Stimulated activated memory B cell treated with anti-CD40 and anti-IgM and Interleukin-4, amounts not matched to agents 10 μg/mL and 1 μg/mL and 100 μg/mL, for 72 hours (primary cell): ENCODE measurements around the gene UBR1.
"Not testable (repeated sequence)": the region's sequence is repeated elsewhere in the genome, so short reads cannot be mapped to it uniquely, and the experiment has no call there.

ENCODE experiments used
- ATAC-seq: fragments of 150-1000 bp; cut with Tn5 transposase; 2 replicates; pipeline ENCODE4 v1.10.0; 2021
- H3K27ac Mint-ChIP-seq: one replicate; pipeline ENCODE4 v1.8.0; 2022; ENCODE audit warnings: mild to moderate bottlenecking, mixed read lengths
- H3K27me3 Mint-ChIP-seq: one replicate; pipeline ENCODE4 v1.8.0; 2022; ENCODE audit warnings: mixed read lengths
- H3K36me3 Mint-ChIP-seq: one replicate; pipeline ENCODE4 v1.8.0; 2022; ENCODE audit warnings: mixed read lengths
- H3K4me1 Mint-ChIP-seq: one replicate; pipeline ENCODE4 v1.8.0; 2022; ENCODE audit warnings: mixed read lengths
- H3K4me3 Mint-ChIP-seq: one replicate; pipeline ENCODE4 v1.8.0; 2022; ENCODE audit warnings: mild to moderate bottlenecking, moderate library complexity, mixed read lengths
- H3K9me3 Mint-ChIP-seq: one replicate; pipeline ENCODE4 v1.8.0; 2022; ENCODE audit warnings: mixed read lengths

UBR1 gene

GRCh38 chr15:42986693-42987342 lies 119.0 kb downstream of the UBR1 start:
- no peaks in the 10 kb centered on the region for H3K9me3 Mint-ChIP-seq
- H3K4me1 Mint-ChIP-seq = no peaks in the 10 kb centered on the region
- H3K36me3 Mint-ChIP-seq = peaks cover 41% of the 10 kb centered on the region
- H3K27me3 Mint-ChIP-seq = no peaks in the 10 kb centered on the region
- no peak overlapping the region for H3K27ac Mint-ChIP-seq
- no peak overlapping the region for H3K4me3 Mint-ChIP-seq
- ATAC-seq = peak; percentile 43

- H3K27me3 Mint-ChIP-seq = no peaks in the 10 kb centered on the region
- H3K36me3 Mint-ChIP-seq = peaks cover 49% of the 10 kb centered on the region
- H3K4me1 Mint-ChIP-seq = no peaks in the 10 kb centered on the region
- no peaks in the 10 kb centered on the region for H3K9me3 Mint-ChIP-seq
- ATAC-seq = no peak
- H3K4me3 Mint-ChIP-seq = no peak overlapping the region
- no peak overlapping the region for H3K27ac Mint-ChIP-seq
These were observed 121.3 kb downstream of the UBR1 start for GRCh38 chr15:42984493-42985034.

- not testable (repeated sequence) for H3K4me1 Mint-ChIP-seq, H3K27me3 Mint-ChIP-seq, H3K9me3 Mint-ChIP-seq, ATAC-seq, H3K4me3 Mint-ChIP-seq, H3K27ac Mint-ChIP-seq
- peaks cover 70% of the 10 kb centered on the region for H3K36me3 Mint-ChIP-seq
These were observed 126.7 kb downstream of the UBR1 start for GRCh38 chr15:42979113-42979512.

- H3K27me3 Mint-ChIP-seq = no peaks in the 10 kb centered on the region
- peaks cover 85% of the 10 kb centered on the region for H3K36me3 Mint-ChIP-seq
- no peak overlapping the region for H3K4me3 Mint-ChIP-seq
- H3K4me1 Mint-ChIP-seq = no peaks in the 10 kb centered on the region
- no peak for ATAC-seq
- no peaks in the 10 kb centered on the region for H3K9me3 Mint-ChIP-seq
- no peak overlapping the region for H3K27ac Mint-ChIP-seq
These were observed 131.5 kb downstream of the UBR1 start for GRCh38 chr15:42974202-42974862.

- H3K27me3 Mint-ChIP-seq = no peaks in the 10 kb centered on the region
- H3K4me1 Mint-ChIP-seq = no peaks in the 10 kb centered on the region
- no peak overlapping the region for H3K4me3 Mint-ChIP-seq
- no peak overlapping the region for H3K27ac Mint-ChIP-seq
- H3K9me3 Mint-ChIP-seq = no peaks in the 10 kb centered on the region
- peaks cover 91% of the 10 kb centered on the region for H3K36me3 Mint-ChIP-seq
- no peak for ATAC-seq
These were observed 132.7 kb downstream of the UBR1 start for GRCh38 chr15:42973114-42973513.

GRCh38 chr15:42971830-42972229 lies 134.0 kb downstream of the UBR1 start:
- no peak for ATAC-seq
- Mint-ChIP-seq H3K4me3 (no peak overlapping the region), H3K4me1 (no peaks in the 10 kb centered on the region), H3K9me3 (no peaks in the 10 kb centered on the region), H3K36me3 (peaks cover 79% of the 10 kb centered on the region), H3K27me3 (no peaks in the 10 kb centered on the region), H3K27ac (no peak overlapping the region)

- Mint-ChIP-seq H3K27me3 (no peaks in the 10 kb centered on the region), H3K9me3 (no peaks in the 10 kb centered on the region), H3K36me3 (peaks cover 71% of the 10 kb centered on the region), H3K4me1 (peaks cover 7% of the 10 kb centered on the region), H3K27ac (no peak overlapping the region), H3K4me3 (no peak overlapping the region)
- ATAC-seq = no peak
These were observed 141.4 kb downstream of the UBR1 start for GRCh38 chr15:42964476-42964875.

GRCh38 chr15:42955518-42955917 lies 150.3 kb downstream of the UBR1 start:
- no peak for ATAC-seq
- H3K36me3 Mint-ChIP-seq = peaks cover 81% of the 10 kb centered on the region
- H3K4me3 Mint-ChIP-seq = no peak overlapping the region
- no peak overlapping the region for H3K27ac Mint-ChIP-seq
- H3K9me3 Mint-ChIP-seq = no peaks in the 10 kb centered on the region
- H3K27me3 Mint-ChIP-seq = no peaks in the 10 kb centered on the region
- H3K4me1 Mint-ChIP-seq = no peaks in the 10 kb centered on the region

- Mint-ChIP-seq H3K9me3 (no peaks in the 10 kb centered on the region), H3K36me3 (peaks cover 77% of the 10 kb centered on the region), H3K27me3 (no peaks in the 10 kb centered on the region), H3K27ac (no peak overlapping the region), H3K4me1 (no peaks in the 10 kb centered on the region), H3K4me3 (no peak overlapping the region)
- no peak for ATAC-seq
These were observed 151.5 kb downstream of the UBR1 start for GRCh38 chr15:42954291-42954690.

GRCh38 chr15:42948898-42949297 lies 156.9 kb downstream of the UBR1 start:
- H3K36me3 Mint-ChIP-seq = peaks cover 74% of the 10 kb centered on the region
- H3K27me3 Mint-ChIP-seq, ATAC-seq, H3K4me3 Mint-ChIP-seq, H3K27ac Mint-ChIP-seq, H3K9me3 Mint-ChIP-seq, H3K4me1 Mint-ChIP-seq: not testable (repeated sequence)

GRCh38 chr15:42940527-42940926 lies 165.3 kb downstream of the UBR1 start:
- Mint-ChIP-seq H3K27me3 (no peaks in the 10 kb centered on the region), H3K9me3 (no peaks in the 10 kb centered on the region), H3K4me3 (no peak overlapping the region), H3K36me3 (peaks cover 24% of the 10 kb centered on the region), H3K27ac (no peak overlapping the region), H3K4me1 (no peaks in the 10 kb centered on the region)
- ATAC-seq = no peak

GRCh38 chr15:42939841-42940240 lies 166.0 kb downstream of the UBR1 start:
- Mint-ChIP-seq H3K9me3 (no peaks in the 10 kb centered on the region), H3K4me1 (no peaks in the 10 kb centered on the region), H3K27ac (no peak overlapping the region), H3K4me3 (no peak overlapping the region), H3K27me3 (no peaks in the 10 kb centered on the region), H3K36me3 (peaks cover 17% of the 10 kb centered on the region)
- ATAC-seq = no peak

- Mint-ChIP-seq H3K27ac (no peak overlapping the region), H3K4me3 (no peak overlapping the region), H3K9me3 (no peaks in the 10 kb centered on the region), H3K36me3 (peaks cover 5% of the 10 kb centered on the region), H3K27me3 (no peaks in the 10 kb centered on the region), H3K4me1 (no peaks in the 10 kb centered on the region)
- ATAC-seq = no peak
These were observed 168.7 kb downstream of the UBR1 start for GRCh38 chr15:42937143-42937542.

- no peaks in the 10 kb centered on the region for H3K9me3 Mint-ChIP-seq
- H3K4me1 Mint-ChIP-seq = no peaks in the 10 kb centered on the region
- ATAC-seq = no peak
- no peaks in the 10 kb centered on the region for H3K36me3 Mint-ChIP-seq
- H3K27ac Mint-ChIP-seq = no peak overlapping the region
- no peaks in the 10 kb centered on the region for H3K27me3 Mint-ChIP-seq
- H3K4me3 Mint-ChIP-seq = no peak overlapping the region
These were observed 171.8 kb downstream of the UBR1 start for GRCh38 chr15:42933886-42934667.

GRCh38 chr15:42932833-42933515 lies 172.9 kb downstream of the UBR1 start:
- Mint-ChIP-seq H3K27me3 (no peaks in the 10 kb centered on the region), H3K9me3 (no peaks in the 10 kb centered on the region), H3K4me1 (no peaks in the 10 kb centered on the region), H3K4me3 (no peak overlapping the region), H3K36me3 (no peaks in the 10 kb centered on the region), H3K27ac (no peak overlapping the region)
- ATAC-seq = no peak
